ENCODE measurements around the gene SREK1IP1.

DNA sequence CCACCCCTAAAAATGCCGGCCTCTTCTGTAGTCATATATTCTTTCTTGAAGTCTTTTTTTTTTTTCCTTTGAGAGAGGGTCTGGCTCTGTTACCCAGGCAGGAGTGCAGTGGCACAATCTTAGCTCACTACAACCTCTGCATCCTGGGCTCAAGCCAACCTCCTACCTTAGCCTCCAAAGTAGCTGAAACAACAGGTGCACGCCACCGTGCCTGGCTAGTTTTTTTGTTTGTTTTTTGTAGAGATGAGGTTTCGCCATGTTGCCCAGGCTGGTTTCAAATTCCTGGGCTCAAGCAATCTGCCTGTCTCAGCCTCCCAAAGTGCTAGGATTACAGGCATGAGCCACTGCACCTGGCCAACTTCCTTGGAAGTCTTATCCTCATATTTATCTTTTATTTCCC lies 19.1 kb downstream of the SREK1IP1 start:
- no peak for TF ChIP-seq CTCF (IDR thresholded peaks at IDR 0.05)
- TF ChIP-seq POLR2A (IDR thresholded peaks at IDR 0.05): no peak

Data from body of pancreas (tissue), 4 donors.